HG02970 (cell line): ENCODE results near the gene SLC39A11.

Experiments
- ATAC-seq: cut with Tn5 transposase; IDR thresholded peaks from one replicate; pipeline ENCODE4 v1.9.1; 2021; ENCODE audit warnings: mild to moderate bottlenecking, moderate library complexity, moderate number of reproducible peaks; ENCODE audit not compliant: unreplicated experiment, low FRiP score

SLC39A11 gene

DNA sequence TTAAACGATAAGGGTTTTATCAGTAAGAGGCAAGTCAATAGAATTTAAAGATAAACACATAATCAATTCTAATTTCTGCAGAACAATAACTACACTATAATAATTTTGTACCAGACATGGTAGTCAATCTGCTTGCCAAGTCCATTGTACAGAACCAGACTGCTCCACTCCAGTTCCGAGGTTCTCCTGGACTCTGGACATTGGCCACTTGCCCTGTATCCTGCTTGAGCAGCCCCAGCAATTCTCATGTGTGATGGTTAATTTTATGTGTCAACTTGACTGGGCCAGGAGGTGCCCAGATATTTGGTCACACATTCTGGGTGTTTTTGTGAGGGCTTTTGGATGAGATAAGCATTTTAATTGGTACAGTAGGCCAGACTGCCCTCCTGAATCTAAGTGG, 384.6 kb downstream of the SLC39A11 start:
- ATAC-seq = no peak

DNA sequence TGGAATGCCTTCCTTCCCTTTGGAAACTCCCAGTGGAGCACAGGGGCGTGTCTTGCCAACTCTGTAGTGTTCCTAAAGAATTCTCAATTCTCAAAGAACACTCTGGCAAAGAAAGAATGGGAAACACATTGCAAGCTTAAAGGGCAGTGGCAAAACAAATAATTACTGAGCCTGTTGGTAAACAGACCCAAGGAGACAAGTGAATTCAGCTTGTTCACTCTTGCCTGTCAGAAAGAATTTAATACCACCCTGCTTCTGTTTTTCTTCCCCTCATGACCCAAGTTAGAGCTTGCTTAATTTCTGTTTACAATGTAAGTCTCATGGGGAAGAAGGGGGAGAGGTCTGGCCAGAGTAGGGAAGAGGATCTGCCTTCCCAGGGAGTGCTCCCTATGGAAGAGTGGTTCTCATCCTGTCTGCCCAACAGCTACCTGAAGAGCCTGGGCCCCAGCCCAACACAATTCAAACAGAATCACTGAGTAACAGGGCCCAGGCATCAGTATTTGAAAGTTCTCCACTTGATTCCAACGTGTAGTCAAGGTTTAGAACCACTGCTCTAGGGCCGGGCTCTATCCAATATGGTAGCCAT, 386.0 kb downstream of the SLC39A11 start:
- no peak for ATAC-seq

DNA sequence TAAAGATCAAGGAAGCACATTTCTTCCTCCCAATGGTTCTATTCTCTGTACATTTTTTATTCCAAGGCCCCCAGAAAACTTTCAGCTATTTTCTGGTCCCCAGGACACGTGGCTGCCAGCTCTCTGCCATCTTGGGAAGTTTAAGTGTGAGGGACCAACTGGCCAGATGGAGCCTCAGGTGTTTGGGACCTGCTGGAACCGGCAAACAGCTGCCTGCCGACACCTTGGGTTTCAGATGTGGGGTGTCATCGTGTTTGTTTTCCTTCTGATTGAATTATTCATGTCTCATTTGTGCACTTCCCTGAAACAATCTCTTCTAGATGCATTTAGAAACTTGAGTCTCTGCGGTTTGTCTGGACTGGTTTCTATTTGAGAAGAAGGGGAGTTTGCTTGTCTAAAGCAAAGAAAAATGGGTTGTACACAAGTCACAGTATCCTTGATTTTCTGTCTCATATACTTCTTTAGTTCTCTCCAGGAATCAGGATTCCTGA, 386.5 kb downstream of the SLC39A11 start:
- no peak for ATAC-seq

DNA sequence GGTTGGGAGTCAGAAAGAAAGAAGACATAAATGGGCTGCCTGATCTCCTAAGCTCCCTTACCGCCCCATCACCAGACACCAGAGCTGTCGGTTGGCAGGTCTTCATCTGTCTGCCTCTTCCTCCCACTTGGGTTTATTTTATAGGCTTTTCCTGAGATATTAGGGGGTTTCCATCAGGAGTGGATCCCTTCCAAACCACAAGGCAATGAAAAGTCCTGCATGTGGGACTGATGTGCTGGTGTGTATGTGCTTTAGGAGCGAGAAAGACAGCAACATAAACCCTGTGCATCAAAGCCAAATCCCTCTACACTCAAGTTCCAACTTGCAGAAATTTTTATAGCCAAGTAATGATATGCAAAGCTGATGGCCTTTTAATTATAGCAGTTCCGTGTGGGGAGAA, 389.5 kb downstream of the SLC39A11 start:
- ATAC-seq = no peak

DNA sequence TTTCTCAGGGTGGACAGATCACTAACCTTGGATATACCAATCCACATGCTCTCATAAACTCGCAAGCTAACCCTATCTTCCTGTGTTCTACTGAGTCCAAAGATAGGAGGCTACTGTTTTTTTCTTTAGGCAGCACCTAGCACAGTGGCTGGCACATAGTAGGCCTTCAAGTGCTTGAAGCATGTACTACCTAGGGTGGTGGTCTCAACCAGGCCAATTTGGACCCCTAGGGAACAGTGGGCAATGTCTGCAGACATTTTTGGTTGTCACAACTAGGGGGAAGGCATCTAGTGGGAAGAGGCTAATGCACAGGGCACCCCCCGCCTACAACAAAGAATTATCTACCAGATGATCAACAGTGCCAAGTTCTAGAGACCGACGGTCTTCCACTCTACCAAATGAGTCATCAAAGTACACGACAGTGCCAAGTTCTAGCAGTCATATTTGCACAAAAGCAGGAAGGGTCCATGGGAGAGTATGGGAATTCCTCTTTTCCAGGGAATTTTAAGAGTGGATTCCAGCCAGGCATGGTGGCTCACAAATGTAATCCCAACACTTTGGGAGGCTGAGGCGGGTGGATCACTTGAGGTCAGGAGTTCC, 390.3 kb downstream of the SLC39A11 start:
- ATAC-seq = no peak

DNA sequence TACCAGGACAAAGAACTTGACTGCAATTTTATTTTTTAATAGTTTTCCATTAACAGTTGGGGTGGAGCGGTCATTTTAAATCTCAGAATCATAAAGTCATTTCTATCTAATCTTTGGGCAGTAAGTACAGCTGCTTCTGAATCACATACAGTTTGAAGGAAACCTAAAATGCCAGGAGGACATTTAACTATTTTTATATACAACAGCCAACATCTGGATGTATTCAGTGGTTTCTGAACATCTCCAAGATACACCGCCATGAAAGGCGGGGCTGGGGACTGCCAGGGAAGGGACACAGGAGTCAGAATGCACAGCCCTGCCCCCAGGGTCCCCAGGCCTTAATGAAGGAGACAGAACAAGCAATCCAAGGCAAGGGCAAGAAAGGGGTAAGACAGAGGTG, 392.3 kb downstream of the SLC39A11 start:
- no peak for ATAC-seq

DNA sequence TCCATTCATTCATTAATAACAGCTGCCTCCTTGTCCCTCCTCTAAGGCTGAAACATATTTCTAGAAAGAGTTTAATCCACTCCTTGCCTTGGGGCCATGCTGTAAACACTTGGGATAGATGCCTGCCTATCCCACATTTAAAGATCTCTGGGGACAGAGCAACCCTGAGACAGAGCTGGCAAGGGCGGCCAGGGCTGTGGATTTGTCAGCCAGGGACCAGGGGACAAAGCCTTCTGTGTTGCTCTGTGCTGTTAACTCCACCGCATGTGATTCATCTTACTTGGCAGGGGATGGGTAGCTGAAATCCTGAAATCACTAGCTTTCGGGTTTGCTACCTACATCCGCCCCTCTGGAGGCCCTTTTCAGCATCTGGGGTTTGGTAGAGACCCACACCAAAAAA, 392.9 kb downstream of the SLC39A11 start:
- no peak for ATAC-seq

DNA sequence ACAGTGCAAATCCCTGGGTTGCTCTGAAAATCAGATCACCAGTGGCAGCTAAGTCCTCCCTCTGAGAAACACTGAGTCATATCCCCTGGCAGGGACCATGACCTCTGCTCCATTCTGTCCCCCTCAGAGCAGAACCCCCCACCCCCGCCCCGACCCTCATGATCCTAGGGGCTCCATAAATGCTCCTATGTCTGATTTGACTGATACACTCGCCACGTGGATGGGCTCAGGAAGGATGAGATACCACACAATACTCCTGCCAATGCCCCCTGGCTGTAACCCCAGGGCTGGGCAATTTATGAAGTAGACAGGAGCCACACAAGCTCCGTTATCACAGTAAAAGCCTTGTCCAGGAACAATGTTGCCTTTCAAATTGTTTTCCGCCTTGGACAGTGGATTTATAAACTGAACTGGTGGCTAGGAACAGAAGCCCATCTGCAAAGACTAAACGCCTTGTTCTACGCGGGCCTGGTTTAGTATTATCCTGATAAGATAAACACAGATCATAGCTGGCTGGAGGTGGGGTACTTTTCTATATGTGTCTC, 394.8 kb downstream of the SLC39A11 start:
- no peak for ATAC-seq

DNA sequence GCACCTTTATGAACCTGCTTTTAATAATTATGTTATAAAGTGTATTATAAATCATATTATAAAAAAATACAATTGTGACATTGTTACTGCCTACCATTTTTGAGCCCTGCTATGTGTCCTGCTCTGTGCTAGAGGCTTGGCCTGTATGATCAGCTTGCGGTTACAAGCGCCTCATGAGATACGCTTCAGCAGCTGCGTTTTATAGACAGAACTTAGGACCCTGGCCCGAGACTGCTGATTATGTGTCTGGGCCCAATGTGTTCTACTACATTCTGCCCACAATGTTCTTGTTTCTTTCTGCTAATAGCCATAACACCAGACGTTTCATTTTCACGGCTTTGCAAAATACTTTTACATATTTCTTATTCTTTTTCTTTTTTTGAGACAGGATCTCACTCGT, 395.8 kb downstream of the SLC39A11 start:
- ATAC-seq = no peak

DNA sequence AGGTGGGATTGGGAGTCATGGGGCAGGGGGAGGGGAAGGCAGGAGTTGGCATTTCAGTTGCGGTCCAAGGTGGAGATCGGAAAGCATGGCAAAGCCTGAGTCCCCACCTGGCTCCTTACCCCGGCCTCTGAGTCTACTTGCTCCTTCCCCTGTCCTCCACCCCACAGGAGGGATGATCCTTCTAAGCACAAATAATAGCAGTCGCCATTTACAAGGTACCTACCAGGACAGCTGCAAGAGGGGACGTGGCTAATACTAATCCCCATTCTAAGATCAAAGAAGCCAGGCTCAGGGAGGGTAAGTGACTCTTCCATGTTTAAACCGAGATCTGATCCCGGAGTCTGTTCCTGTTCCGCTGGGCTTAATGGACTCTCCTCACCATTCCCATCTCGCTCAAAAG, 396.3 kb downstream of the SLC39A11 start:
- ATAC-seq = no peak

DNA sequence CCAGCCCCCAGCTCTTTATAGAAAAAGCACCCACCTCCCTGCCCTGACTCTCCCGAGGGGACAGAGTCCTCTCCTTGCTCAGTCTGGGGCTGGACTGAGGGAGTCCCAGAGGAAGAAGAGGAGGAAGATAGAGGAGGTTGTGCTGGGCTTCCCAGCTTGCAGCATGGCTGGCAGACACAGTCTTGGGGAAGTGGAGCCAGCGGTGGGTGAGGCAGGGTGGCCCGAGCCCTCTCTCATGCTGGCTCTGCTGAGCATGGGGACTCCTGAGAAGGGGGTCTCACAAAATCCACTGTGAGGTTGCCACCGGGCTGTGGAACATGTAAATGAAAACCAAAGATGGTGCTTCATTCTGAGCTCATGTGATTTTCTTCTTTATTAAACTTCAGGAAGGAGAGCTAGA, 398.5 kb downstream of the SLC39A11 start:
- no peak for ATAC-seq

DNA sequence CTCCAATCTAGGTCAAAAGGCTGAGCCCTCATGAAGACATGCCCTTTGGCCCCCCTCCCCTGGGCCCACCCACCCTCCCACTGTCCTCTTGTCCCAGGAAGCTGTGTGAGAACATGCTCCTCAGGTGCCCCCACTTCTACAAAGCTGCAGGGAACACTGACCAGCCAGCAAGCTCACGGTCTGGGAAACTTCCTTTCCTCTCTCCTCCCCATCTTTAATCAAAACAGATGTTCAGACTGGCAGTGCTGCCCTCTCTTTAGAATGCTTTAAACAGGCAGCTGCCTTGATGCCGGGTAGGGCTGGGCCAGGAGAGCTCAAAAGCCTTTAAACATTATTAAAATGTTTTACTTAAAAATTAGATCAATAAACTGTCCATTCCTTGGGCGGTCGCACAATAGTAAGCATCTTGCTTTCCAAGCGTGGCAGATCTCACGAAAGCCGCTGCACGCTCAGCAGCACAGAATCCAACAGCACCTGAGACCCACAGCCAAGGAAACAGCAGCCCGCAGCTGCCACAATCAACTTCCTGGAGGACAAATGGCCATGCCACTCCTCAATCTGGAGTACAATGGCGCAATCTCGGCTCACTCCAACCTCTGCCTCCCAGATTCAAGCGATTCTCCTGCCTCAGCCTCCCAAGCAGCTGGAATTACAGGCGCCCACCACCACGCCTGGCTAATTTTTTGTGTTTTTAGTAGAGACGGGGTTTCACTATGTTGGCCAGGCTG, 399.2 kb downstream of the SLC39A11 start:
- ATAC-seq = no peak

DNA sequence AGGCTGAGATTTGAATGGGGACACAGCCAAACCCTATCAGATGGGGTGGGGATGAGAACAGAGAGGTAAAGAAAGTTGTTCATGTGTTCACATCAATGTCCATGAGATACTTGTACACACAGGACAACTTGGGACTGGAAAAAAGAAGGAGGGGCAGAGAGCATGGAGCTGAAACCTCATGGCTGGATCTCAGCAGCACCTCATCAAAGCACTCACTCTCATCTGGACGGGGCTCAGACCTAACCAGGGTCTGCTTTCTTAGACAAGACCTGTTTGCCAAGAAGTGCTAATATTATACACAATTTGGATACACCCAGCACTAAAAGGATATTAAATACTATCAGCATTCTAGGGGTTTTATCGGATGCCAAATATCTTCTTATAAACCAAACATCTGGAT, 399.8 kb downstream of the SLC39A11 start:
- no peak for ATAC-seq

DNA sequence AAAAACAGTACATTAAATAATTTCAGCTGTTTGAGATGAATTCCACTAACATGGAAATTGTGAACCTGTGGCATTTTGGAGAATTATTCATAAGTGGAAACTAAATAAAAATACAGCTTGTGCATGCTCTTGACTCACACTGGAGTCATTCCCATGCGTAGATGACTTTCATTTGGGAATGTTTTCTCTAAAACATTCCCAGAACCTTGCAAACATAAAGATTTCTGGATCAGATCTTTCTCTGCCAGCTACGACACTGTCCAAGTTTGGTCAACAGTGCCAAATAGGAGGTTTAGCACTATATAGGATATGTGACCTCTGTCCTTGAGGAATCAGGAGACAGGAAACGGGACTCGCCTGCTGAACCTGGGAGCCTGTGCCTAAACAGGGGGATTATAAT, 400.9 kb downstream of the SLC39A11 start:
- ATAC-seq = no peak

DNA sequence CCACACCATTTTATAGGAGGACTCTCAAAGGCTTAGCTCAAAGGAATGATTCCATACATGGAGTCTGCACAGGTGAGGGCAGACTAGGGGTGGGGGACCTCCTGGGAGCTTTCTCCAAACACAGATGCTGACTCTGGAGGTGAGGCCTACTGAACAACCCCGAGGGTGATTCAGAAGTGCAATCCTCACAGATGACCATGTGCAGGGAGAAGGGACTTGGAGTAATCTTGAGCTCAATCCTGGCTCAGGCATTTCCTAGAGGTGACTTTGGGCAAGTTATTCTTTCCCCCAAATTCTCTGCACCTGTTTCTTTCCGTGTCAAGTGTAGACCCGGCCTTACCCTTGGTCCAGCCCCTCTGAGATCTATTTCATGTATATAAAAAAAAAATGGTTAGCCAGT, 401.5 kb downstream of the SLC39A11 start:
- ATAC-seq = no peak

DNA sequence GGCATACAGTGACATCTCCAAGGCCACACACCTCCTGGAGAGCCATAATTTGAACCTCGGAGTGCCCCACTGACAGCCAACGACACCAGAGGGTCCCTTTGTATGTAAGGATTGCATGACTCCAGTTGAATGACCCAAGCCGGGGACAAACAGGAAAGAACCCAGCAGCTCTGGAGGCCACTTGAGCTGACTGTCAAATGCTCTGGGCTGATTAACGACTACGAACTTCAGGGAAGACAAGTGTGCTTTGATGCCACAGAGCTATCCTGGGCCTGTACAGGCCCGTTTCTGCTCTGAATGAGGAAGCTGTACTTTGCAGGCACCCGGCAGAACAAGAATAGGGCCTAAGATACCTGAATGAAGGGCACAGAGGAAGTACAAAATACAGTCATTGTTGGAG, 404.6 kb downstream of the SLC39A11 start:
- ATAC-seq = no peak

DNA sequence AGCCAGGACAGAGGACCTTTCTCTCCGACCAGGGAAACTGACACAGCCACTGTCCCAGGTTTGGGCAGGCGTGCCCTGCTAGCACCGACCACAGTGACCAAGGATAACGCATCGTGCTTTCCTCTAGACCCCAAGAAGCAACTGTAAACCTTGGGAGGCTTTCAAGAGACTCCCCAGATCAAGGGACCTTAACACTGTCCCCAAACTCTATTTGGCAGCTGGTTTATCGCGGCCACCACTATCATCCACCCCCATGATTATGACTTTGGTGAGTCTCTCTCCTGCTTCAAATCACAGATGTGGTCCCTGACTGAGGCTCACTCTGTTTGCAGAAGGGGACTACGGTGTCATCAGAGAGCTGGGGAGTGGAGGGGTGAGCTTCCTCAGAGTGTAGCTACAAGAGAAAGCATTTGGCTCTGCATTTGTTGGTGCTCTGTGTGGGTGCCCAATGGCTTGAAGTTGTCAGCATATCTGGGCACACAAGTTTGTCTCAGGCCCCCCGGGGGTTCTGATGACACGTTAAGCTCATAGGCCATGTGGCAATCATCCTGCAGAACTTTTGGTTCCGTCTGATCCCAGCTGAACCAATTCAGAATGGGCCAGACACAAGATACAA, 408.0 kb downstream of the SLC39A11 start:
- ATAC-seq = no peak

DNA sequence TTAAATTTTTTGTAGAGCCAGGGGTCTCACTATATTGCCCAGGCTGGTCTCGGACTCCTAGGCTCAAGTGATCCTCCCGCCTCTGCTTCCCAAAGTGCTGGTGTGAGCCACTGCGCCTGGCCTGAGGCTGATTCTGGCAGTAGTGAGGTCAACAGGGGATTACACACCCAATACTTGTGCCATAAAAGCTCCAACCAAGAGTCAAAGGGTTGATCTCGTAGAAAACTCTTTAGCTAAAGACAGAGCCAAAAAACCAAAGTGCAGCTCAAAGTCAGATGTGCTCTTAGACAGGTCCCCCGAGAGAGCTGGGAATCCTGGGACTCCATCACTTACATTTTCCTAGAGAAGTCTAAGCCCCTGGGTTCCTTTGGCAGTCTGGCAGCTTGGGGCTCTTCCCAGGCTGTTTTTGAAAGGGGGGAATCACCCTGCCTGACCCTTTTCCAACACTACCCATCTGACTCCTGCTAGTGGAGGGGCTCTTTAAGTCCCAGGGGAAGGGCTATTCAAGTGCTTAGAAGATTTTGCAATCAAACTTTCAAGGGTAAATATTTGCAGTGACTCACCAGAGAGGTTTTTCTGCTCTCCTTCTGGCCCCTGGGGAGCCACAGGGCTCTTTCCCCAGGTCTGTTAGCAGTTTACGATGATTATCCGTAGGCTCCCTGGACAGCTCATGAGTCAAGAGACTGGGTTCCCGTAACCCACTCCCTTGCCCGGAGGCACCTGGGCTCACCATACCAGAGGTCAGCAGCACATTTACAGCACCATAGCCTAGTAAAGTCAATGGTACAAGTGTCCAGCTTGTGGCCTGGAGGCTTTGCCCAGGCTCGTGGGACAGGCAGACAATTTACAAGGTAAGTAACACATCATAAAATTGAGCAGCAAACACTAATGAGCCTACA, 408.7 kb downstream of the SLC39A11 start:
- ATAC-seq = no peak

DNA sequence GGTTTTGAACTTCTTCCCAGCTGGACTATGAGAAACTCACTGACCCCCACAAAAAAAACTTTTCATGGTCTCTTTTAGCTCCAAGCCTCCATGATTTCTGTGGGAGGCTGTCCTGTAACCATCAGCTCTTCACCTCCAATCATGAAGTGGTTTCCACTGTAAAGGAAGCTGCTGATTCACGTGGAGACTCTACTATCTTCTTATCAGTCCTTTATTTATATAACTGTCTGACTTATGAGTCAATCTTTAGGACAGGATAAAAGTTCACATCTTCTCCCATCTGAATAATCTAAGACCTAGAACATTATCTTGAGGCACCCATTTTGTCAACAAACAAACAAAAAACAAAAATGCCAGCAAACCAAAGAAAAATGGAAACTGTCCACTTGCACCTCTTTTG, 409.9 kb downstream of the SLC39A11 start:
- ATAC-seq = no peak

DNA sequence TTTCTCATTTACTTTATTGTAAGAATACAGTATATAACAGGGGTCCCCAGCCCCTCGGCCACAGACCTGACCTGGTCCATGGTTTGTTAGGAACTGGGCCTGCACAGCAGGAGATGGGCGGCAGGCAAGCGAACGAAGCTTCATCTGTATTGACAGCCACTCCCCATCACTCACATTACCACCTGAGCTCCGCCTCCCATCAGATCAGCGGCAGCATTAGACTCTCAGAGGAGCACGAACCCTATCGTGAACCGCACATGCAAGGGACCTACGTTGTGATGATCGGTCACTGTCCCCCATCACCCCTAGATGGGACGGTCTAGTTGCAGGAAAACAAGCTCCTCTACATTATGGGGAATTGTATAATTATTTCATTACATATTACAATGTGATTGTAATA, 410.6 kb downstream of the SLC39A11 start:
- no peak for ATAC-seq
